OCI-LY3 (cell line): Measurements from ENCODE around the gene VAT1.

ENCODE experiments used
- H2AFZ ChIP-seq: fragments of 200-600, 300-600 bp; shearing (Covaris generic); 2 replicates; pipeline ENCODE4 v1.6.0; 2014; ENCODE audit warnings: antibody characterized with exemption, low read depth, low read length
- H3K27ac ChIP-seq: fragments of 200-600, 300-600 bp; sonication (generic); 2 replicates; pipeline ENCODE4 v1.5.1; 2014; ENCODE audit warnings: mild to moderate bottlenecking, low read length, moderate library complexity, mixed read lengths
- H3K27me3 ChIP-seq: fragments of 200-600, 300-600 bp; sonication (generic); 2 replicates; pipeline ENCODE4 v1.6.1; 2014; ENCODE audit warnings: low read depth, low read length, mixed read lengths
- H3K36me3 ChIP-seq: fragments of 200-600, 300-600 bp; sonication (generic); replicated peaks from 2 replicates; pipeline ENCODE3; 2014; ENCODE audit warnings: low read depth, low read length, mixed read lengths
- H3K4me1 ChIP-seq: fragments of 300-600, 200-600 bp; sonication (generic); 2 replicates; pipeline ENCODE4 v1.6.1; 2014; ENCODE audit warnings: low read length, mixed read lengths
- H3K4me2 ChIP-seq: fragments of 200-600, 300-600 bp; sonication (generic); 2 replicates; pipeline ENCODE4 v1.6.1; 2014; ENCODE audit warnings: low read length, mixed read lengths
- H3K4me3 ChIP-seq: fragments of 300-600, 200-600 bp; sonication (generic); 2 replicates; pipeline ENCODE4 v1.5.1; 2014; ENCODE audit warnings: antibody characterized with exemption, mild to moderate bottlenecking, low read length, moderate library complexity
- H3K79me2 ChIP-seq: fragments of 300-600, 200-600 bp; shearing (Covaris generic); 2 replicates; pipeline ENCODE4 v1.6.1; 2014; ENCODE audit warnings: mild to moderate bottlenecking, low read length, mixed read lengths
- H3K9ac ChIP-seq: fragments of 300-600, 200-600 bp; shearing (Covaris generic); 2 replicates; pipeline ENCODE4 v1.6.0; 2014; ENCODE audit warnings: mild to moderate bottlenecking, low read length, moderate library complexity
- H3K9me3 ChIP-seq: fragments of 200-600, 300-600 bp; shearing (Covaris generic); 2 replicates; pipeline ENCODE4 v1.6.1; 2014; ENCODE audit warnings: low read length, mixed read lengths; ENCODE audit not compliant: insufficient read depth
- H4K20me1 ChIP-seq: fragments of 200-600, 300-600 bp; sonication (generic); 2 replicates; pipeline ENCODE4 v1.6.1; 2016; ENCODE audit warnings: low read length, mixed read lengths; ENCODE audit not compliant: insufficient read depth
- EZH2phosphoT487 ChIP-seq: fragments of 200-600 bp; shearing (Covaris generic); IDR thresholded peaks from 2 replicates; pipeline ENCODE4 v1.6.1; 2018; ENCODE audit warnings: antibody characterized with exemption, mixed run types, low read depth
- TF ChIP-seq, protein P1 (sequence below): fragments of 200-600, 300-600 bp; sonication (generic); IDR thresholded peaks from 2 replicates; pipeline ENCODE4 v1.5.1; 2014; ENCODE audit warnings: antibody characterized with exemption, low read length, low read depth

The VAT1 gene

DNA sequence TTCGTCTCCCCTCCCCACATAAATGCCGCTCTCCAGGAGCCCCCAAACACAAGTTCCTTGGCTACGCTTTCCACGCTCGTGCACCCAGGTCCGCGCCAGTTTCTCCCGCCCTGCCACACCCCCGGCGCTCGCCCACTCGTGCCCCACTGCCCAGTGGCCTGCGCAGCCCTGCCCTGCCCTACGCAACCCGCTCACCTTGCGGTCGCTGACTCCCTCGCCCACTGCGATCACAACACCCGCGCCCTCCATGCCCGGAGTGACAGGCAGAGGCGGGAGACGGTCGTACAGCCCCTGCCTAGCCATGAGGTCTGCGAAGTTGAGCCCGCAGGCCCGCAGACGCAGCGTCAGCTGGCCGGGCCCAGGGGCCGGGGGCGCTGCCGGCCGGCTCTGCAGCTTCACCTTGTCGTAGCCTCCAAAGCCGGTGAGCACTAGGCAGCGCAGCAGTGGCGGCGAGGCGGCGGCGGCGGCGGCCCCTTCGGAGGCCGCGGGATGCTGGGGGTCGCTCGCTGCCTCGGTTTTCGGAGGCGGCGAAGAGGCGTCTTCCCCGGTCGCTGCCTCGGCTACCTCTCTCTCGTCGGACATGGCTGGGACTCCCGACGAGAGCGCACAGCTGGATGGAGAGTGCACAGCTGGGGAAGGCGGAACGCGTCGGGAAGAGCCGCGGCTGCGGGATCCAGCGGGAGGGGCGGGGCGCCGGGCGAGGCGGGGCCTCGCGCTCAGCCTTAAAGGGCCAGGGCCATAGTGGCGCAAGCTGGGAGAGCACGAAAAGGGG lies at the start of gene VAT1:
Gene VAT1, minus strand, starts transcription at position 645 of the 772 bp plus-strand sequence. Its CDS starts 63 bp downstream, at position 582.
- H3K4me1 ChIP-seq, result peaks cover 3% of the 10 kb centered on the region; the same call in 1 of the 2 replicates

DNA sequence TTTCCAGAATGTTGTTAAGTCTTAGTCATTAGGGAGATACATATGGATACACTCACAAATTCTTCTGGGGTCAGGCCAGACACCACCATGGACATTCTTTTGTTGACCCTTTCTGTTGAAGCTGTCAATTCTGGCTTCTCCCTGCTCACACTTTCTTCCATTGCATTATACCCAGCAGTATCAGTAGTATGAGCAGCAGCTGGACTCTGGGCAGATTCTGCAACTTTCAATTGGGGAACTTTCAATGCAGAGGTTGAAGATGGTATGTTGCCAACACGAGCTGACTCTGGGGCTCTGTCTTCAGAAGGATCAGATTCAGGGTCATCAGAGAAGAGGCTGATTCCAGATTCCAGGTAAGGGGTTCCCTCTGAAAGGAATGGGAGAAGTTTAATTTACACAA lies 48.7 kb upstream of the VAT1 start:
- Histone ChIP-seq H3K79me2 (no peaks in the 10 kb centered on the region), H3K27ac (no peak overlapping the region), H3K9me3 (no peaks in the 10 kb centered on the region), H2AFZ (no peak overlapping the region), H3K4me3 (no peak overlapping the region), H4K20me1 (no peaks in the 10 kb centered on the region), H3K36me3 (peaks cover 38% of the 10 kb centered on the region), H3K4me1 (no peaks in the 10 kb centered on the region), H3K9ac (no peak overlapping the region), H3K4me2 (no peak overlapping the region), H3K27me3 (no peaks in the 10 kb centered on the region)
- TF ChIP-seq, protein P1, sequence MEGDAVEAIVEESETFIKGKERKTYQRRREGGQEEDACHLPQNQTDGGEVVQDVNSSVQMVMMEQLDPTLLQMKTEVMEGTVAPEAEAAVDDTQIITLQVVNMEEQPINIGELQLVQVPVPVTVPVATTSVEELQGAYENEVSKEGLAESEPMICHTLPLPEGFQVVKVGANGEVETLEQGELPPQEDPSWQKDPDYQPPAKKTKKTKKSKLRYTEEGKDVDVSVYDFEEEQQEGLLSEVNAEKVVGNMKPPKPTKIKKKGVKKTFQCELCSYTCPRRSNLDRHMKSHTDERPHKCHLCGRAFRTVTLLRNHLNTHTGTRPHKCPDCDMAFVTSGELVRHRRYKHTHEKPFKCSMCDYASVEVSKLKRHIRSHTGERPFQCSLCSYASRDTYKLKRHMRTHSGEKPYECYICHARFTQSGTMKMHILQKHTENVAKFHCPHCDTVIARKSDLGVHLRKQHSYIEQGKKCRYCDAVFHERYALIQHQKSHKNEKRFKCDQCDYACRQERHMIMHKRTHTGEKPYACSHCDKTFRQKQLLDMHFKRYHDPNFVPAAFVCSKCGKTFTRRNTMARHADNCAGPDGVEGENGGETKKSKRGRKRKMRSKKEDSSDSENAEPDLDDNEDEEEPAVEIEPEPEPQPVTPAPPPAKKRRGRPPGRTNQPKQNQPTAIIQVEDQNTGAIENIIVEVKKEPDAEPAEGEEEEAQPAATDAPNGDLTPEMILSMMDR, result no peak
- TF ChIP-seq EZH2phosphoT487, result no peak

More for the DNA sequence above, at the start of gene VAT1:
- H3K79me2 ChIP-seq, result no peaks in the 10 kb centered on the region
- H3K9ac ChIP-seq, result peak within 1 kb of the TSS; percentile 53
- H3K36me3 ChIP-seq, result no peaks in the 10 kb centered on the region
- no peak for TF ChIP-seq EZH2phosphoT487
- TF ChIP-seq, protein P1, result no peak
- H3K9me3 ChIP-seq, result no peaks in the 10 kb centered on the region
- no peak within 1 kb of the TSS for H3K27ac ChIP-seq
- no peaks in the 10 kb centered on the region for H4K20me1 ChIP-seq
- peak within 1 kb of the TSS; percentile 84 for H3K4me3 ChIP-seq
- H3K4me2 ChIP-seq, result peak within 1 kb of the TSS; percentile 84
- no peaks in the 10 kb centered on the region for H3K27me3 ChIP-seq
- peak within 1 kb of the TSS; percentile 69 for H2AFZ ChIP-seq

DNA sequence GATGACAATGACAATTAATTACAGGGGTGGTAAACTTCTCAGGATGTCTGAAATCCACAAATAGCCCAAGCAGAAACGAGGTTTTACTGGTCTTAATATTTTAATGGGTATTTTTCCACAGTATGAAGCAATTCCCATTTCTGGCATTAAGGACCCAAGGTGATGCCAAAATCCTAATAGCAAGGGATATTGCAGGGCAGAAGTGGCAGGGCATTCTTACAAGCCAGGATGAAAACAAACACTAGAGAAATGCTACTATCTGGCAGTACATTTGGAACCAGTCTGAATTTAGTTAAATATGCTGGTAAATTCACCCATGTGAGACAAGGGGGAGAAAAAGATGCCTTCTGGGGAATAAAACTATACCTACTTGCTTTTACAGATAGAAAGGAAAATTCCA lies 48.1 kb upstream of the VAT1 start:
- H3K36me3 ChIP-seq, result peaks cover 42% of the 10 kb centered on the region
- no peaks in the 10 kb centered on the region for H3K79me2 ChIP-seq
- no peak overlapping the region for H3K4me2 ChIP-seq
- H3K9me3 ChIP-seq, result no peaks in the 10 kb centered on the region
- H3K27ac ChIP-seq, result no peak overlapping the region
- no peaks in the 10 kb centered on the region for H4K20me1 ChIP-seq
- no peak overlapping the region for H3K4me3 ChIP-seq
- H2AFZ ChIP-seq, result no peak overlapping the region
- no peak for TF ChIP-seq EZH2phosphoT487
- TF ChIP-seq, protein P1, result no peak
- H3K27me3 ChIP-seq, result no peaks in the 10 kb centered on the region
- no peaks in the 10 kb centered on the region for H3K4me1 ChIP-seq
- no peak overlapping the region for H3K9ac ChIP-seq

DNA sequence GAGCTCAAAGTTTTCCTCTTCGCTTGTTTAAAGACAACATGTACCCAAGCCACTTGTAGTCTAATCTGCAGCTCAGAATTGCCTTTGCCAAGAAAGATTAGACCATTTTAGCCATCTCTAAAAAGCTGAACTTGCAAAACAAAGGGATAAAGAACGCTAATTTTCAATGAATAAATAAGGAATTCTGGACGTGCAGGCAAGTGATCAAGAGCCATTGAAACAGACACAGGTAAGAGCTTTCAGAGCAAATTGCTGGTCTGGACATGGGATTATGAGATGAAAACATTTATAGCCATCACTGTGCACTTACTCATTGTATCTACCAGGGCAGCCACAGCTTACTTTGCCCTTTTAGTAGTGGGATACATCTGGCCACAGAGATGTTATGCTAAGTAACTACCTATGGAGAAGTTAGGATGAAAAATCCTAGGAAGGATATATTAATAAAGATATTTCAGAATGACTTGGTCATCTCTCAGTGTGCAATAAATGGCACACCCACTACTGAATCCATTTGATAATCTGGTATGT lies 47.2 kb upstream of the VAT1 start:
- Histone ChIP-seq H2AFZ (no peak overlapping the region), H3K79me2 (no peaks in the 10 kb centered on the region), H3K4me2 (no peak overlapping the region), H3K4me1 (no peaks in the 10 kb centered on the region), H3K27me3 (no peaks in the 10 kb centered on the region), H4K20me1 (no peaks in the 10 kb centered on the region), H3K27ac (no peak overlapping the region), H3K4me3 (no peak overlapping the region), H3K36me3 (peaks cover 45% of the 10 kb centered on the region), H3K9me3 (no peaks in the 10 kb centered on the region), H3K9ac (no peak overlapping the region)
- TF ChIP-seq, protein P1, result no peak
- TF ChIP-seq EZH2phosphoT487, result no peak
